Heart right ventricle (tissue), 16 donors: ENCODE results near the gene DMBX1. TPM values are rescaled to one million over a fixed set of nuclear protein-coding genes. Genes with fewer than 3 reads are reported as not detected.

Source experiments
- ATAC-seq, 8 donors: fragments of 200-7000 bp; cut with Tn5 transposase; one replicate each; pipeline ENCODE4 v1.9.1; 2020; ENCODE audit warnings: mild to moderate bottlenecking in 8 of 8, moderate library complexity in 8 of 8, moderate number of reproducible peaks in 1 of 8
- DNase-seq, 2 donors: peaks; one replicate each; pipeline ENCODE4 v3.0.0-alpha.2; 2020
- H3K27ac ChIP-seq, 10 donors: fragments of 200-600 bp; sonication (generic) in 2 of 10; one replicate each; pipeline versions ENCODE4 v1.5.0 to v1.8.0; 2020 to 2022; ENCODE audit warnings: mild to moderate bottlenecking in 3 of 10
- H3K27me3 ChIP-seq, 7 donors: fragments of 200-600 bp; one replicate each; pipeline ENCODE4 v1.8.0; 2021 to 2022; ENCODE audit warnings: mild to moderate bottlenecking in 2 of 7
- H3K36me3 ChIP-seq, 9 donors: fragments of 200-600 bp; sonication (generic) in 1 of 9; one replicate each; pipeline versions ENCODE4 v1.5.0 to v1.8.0; 2020 to 2022; ENCODE audit warnings: mild to moderate bottlenecking in 2 of 9
- H3K4me1 ChIP-seq, 9 donors: fragments of 200-600 bp; sonication (generic) in 1 of 9; one replicate each; pipeline versions ENCODE4 v1.5.0 to v1.8.0; 2020 to 2022; ENCODE audit warnings: mild to moderate bottlenecking in 4 of 9
- H3K4me3 ChIP-seq, 10 donors: fragments of 200-600 bp; sonication (generic) in 2 of 10; one replicate each; pipeline versions ENCODE4 v1.5.0 to v1.8.0; 2020 to 2022; ENCODE audit warnings: mild to moderate bottlenecking in 7 of 10, moderate library complexity in 2 of 10
- H3K9me3 ChIP-seq, 11 donors: fragments of 200-600 bp in 10 of 11; sonication (generic) in 2 of 11; one replicate each; pipeline versions ENCODE4 v1.5.0 to v1.8.0; 2013 to 2022; ENCODE audit warnings: mild to moderate bottlenecking in 2 of 11, control low read depth in 1 of 11, moderate library complexity in 1 of 11
- WGBS, 2 donors: extraction: QIAGEN DNeasy Blood & Tissue Kit; methylation state at CpG; one replicate each; pipeline ENCODE4 v1.1.7; 2013; ENCODE audit warnings: inconsistent platforms in 1 of 2; 5-methylcytosine and 5-hydroxymethylcytosine counted together
- intact Hi-C, 10 donors: fragments of 100-400 bp; cut with DNase I; formaldehyde crosslinking; loops; one replicate each; pipeline versions ENCODE4 v1.11.1 to v1.14.2; 2022
- polyA plus RNA-seq, 2 donors: library from polyadenylated mRNA; stranded (reverse); fragments of 200-250 nt; gene quantifications; one replicate each; pipeline ENCODE4 v1.2.3, GENCODE V29; 2013
- total RNA-seq, 10 donors: library from RNA; stranded (reverse); fragmentation: NEBNext Ultra II Directional in 3 of 10; extraction: Animal tissue kit (Norgen Biotek cat#: 25700) in 3 of 10; gene quantifications; one replicate each; pipeline versions ENCODE4 v1.2.1 to v1.2.4, GENCODE V29; 2021 to 2023
- TF ChIP-seq, protein P1 (sequence below), 9 donors: fragments of 200-600 bp; sonication (generic) in 2 of 9; IDR thresholded peaks; one replicate each; pipeline versions ENCODE4 v1.5.0 to v1.8.0; 2021 to 2022; ENCODE audit warnings: antibody characterized with exemption in 9 of 9, mild to moderate bottlenecking in 5 of 9, moderate library complexity in 1 of 9
- donor health status: Arrhythmogenic right ventricular cardiomyopathy.
- donor health status: ischemic (EF 13 %, LVEDD 7.1; RV severe dilation, severe dysfunction).
- donor health status: healthy with polysubstance abuse.
- donor health status: DM: no; HTN: yes; CAD: no.
- donor health status: DM: no; HTN: no; CAD: no.
- donor health status: ischemic (EF 25% LVEDD 6.9; RV normal size, moderate dysfunction).
- donor health status: ischemic (EF 25% LVEDD 5.7; RV mildly dilated, moderate dysfunction).
- donor health status: healthy.
- donor health status: DM: yes; HTN: yes; CAD: no.
- donor health status: Ischemic cardiomyopathy.
- donor health status: ischemic (EF 35%, LVEDD 5.7; RV mildly dilated, moderate dysfunction).
- donor health status: nonischemic (EF 11% LVEDD 7.7; RV severe dilation, severe dysfunction).
- donor health status: DM: yes; HTN: yes; CAD: no.
- donor health status: PGD.
- donor health status: ischemic (EF 29% LVEDD 5.4; RV normal size, mild dysfunction).
- donor health status: nonischemic (EF 23%, LVEDD 6.1; RV moderate dilation, normal function).

DMBX1 gene
- total and polyA plus RNA-seq, 12 donors: not detected

DNA sequence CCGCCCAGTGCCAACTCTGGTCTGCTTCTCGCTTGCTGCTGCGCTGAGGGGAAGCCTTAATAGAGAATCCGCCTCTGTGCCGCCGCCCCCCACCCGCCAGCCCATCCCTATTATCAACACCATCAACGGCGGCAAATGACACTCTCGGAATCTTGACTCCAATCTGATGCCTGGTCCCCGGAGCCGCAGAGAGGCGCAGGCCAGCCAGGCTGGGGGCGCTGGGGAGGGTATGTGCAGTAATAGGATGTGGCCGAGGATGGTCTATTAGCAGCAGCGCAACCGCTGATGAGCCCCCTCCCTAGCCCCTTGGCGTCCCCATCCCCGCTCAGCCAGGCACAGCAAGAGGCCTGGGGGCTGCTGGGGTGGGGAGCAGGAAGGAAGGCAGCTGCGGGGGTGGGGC lies 15.1 kb upstream of the DMBX1 start:
- WGBS, 2 donors: 17 to 24% methylated on average over 20 of the region's 20 CpGs
- H3K27me3 ChIP-seq: peaks cover 0 to 79% (median 72%) of the 10 kb centered on the region in 7 donors
- DNase-seq: no peak

GRCh38 chr1:46476673-46477072 lies 13.0 kb upstream of the DMBX1 start:
- no peaks in the 10 kb centered on the region for H3K4me1 ChIP-seq
- H3K36me3 ChIP-seq: no peaks in the 10 kb centered on the region
- intact Hi-C loops: loop anchor here in 6 of 10 donors (2.0 to 10.0 kb wide), 3 partner anchors 51 to 248 kb away; no protein-coding TSS in a partner anchor
- H3K27ac ChIP-seq: no peak overlapping the region
- H3K9me3 ChIP-seq: no peaks in the 10 kb centered on the region
- 78 to 87% methylated on average over 1 to 2 of the region's 2 CpGs for WGBS, 2 donors
- DNase-seq (no peak), ATAC-seq (peak in 2 of 8 donors; percentile 8 to 22)
- H3K4me3 ChIP-seq: no peak overlapping the region
- peaks cover 0 to 84% (median 78%) of the 10 kb centered on the region in 7 donors for H3K27me3 ChIP-seq
- TF ChIP-seq, protein P1, sequence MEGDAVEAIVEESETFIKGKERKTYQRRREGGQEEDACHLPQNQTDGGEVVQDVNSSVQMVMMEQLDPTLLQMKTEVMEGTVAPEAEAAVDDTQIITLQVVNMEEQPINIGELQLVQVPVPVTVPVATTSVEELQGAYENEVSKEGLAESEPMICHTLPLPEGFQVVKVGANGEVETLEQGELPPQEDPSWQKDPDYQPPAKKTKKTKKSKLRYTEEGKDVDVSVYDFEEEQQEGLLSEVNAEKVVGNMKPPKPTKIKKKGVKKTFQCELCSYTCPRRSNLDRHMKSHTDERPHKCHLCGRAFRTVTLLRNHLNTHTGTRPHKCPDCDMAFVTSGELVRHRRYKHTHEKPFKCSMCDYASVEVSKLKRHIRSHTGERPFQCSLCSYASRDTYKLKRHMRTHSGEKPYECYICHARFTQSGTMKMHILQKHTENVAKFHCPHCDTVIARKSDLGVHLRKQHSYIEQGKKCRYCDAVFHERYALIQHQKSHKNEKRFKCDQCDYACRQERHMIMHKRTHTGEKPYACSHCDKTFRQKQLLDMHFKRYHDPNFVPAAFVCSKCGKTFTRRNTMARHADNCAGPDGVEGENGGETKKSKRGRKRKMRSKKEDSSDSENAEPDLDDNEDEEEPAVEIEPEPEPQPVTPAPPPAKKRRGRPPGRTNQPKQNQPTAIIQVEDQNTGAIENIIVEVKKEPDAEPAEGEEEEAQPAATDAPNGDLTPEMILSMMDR (IDR thresholded peaks at IDR 0.05): no peak

More for the DNA sequence above, 15.1 kb upstream of the DMBX1 start:
- no peaks in the 10 kb centered on the region for H3K4me1 ChIP-seq
- TF ChIP-seq, protein P1 (IDR thresholded peaks at IDR 0.05): no peak
- ATAC-seq: no peak
- H3K27ac ChIP-seq: no peak overlapping the region
- no peaks in the 10 kb centered on the region for H3K9me3 ChIP-seq
- H3K36me3 ChIP-seq: no peaks in the 10 kb centered on the region
- intact Hi-C loops: loop anchor here in 1 of 10 donors (10.0 kb wide), 1 partner anchor 250 kb away; no protein-coding TSS in a partner anchor
- H3K4me3 ChIP-seq: no peak overlapping the region

- H3K4me1 ChIP-seq: no peaks in the 10 kb centered on the region
- TF ChIP-seq, protein P1 (IDR thresholded peaks at IDR 0.05): peak; percentile 77 to 93 (median 87)
- H3K27ac ChIP-seq: no peak overlapping the region
- peaks cover 0 to 86% (median 80%) of the 10 kb centered on the region in 7 donors for H3K27me3 ChIP-seq
- H3K36me3 ChIP-seq: no peaks in the 10 kb centered on the region
- peak; percentile 51 to 64 for DNase-seq
- 32 to 35% methylated on average over 11 of the region's 11 CpGs for WGBS, 2 donors
- no peak overlapping the region for H3K4me3 ChIP-seq
- no peaks in the 10 kb centered on the region for H3K9me3 ChIP-seq
- peak; percentile 57 to 78 (median 72) for ATAC-seq
- intact Hi-C loops: loop anchor here in 6 of 10 donors (2.0 to 10.0 kb wide), 3 partner anchors 50 to 247 kb away; no protein-coding TSS in a partner anchor
These were observed 12.3 kb upstream of the DMBX1 start for GRCh38 chr1:46477153-46477929.

DNA sequence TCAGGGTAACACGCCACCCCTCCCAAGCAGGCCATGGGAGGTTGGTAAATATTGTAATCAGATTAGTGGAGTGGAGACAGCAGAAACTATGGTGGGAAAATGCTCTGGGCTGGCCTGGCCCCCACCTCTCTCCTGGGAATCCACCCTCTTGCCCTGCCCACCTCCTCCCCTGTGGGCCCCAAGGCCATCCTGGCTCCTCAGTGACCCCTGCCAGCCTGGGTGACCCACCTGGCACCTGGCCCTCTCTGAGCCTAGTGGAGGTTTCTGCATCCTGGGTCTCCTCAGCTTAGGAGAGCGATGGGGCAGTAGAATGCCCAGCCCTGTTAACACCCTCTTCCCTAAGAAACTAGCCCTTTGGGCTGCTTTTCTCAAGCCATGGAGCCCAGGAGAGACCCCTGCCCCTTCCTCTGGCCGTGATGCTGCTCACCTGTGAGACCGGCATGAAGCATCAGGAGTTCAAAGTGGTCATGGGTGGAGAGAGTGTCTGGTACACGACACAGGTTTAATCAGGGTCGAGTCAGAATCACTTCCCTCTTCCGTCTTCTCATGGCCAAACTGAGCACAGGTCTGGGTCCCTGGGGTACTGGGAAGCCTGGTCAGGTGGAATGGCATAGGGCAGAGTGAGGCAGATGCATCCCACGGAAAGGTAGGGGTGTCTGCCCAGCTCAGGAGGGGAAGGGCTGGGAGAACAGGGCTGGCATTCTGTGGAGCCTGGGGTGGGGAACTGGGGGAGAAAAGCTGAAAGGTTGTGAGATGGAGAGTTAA lies 10.7 kb upstream of the DMBX1 start:
- no peaks in the 10 kb centered on the region for H3K4me1 ChIP-seq
- 67 to 74% methylated on average over 8 of the region's 8 CpGs for WGBS, 2 donors

More for the DNA sequence above, 10.7 kb upstream of the DMBX1 start:
- H3K27me3 ChIP-seq: peaks cover 0 to 94% (median 87%) of the 10 kb centered on the region in 7 donors
- intact Hi-C loops: loop anchor here in 4 of 10 donors (2.0 to 10.0 kb wide), 3 partner anchors 48 to 246 kb away; no protein-coding TSS in a partner anchor
- no peaks in the 10 kb centered on the region for H3K36me3 ChIP-seq
- H3K4me3 ChIP-seq: no peak overlapping the region
- no peaks in the 10 kb centered on the region for H3K9me3 ChIP-seq
- DNase-seq (no peak), ATAC-seq (no peak)
- TF ChIP-seq, protein P1 (IDR thresholded peaks at IDR 0.05): no peak
- no peak overlapping the region for H3K27ac ChIP-seq
